Prostate gland (tissue), 2 donors: ENCODE data around the gene TNS4.
"Not testable (repeated sequence)": the region's sequence is repeated elsewhere in the genome, so short reads cannot be mapped to it uniquely, and the experiment has no call there.

Experiments
- CTCF ChIP-seq, 4 experiments: fragments of 200-600 bp in 2 of 4; fragments of 450-650 bp in 2 of 4; sonication (generic) in 2 of 4; IDR thresholded peaks; 1 replicate in 3 of 4; 2 replicates in 1 of 4; pipeline ENCODE4 v1.5.1; 2016 to 2019; ENCODE audit warnings: antibody characterized with exemption in 4 of 4, mild to moderate bottlenecking in 2 of 4, moderate library complexity in 2 of 4
- POLR2AphosphoS5 ChIP-seq: sonication (generic); formaldehyde crosslinking; IDR thresholded peaks from one replicate; pipeline ENCODE4 v1.6.1; 2017; ENCODE audit warnings: antibody characterized with exemption

GRCh38 chr17:40546497-40546896, 45.1 kb upstream of the TNS4 start:
- TF ChIP-seq POLR2AphosphoS5; CTCF (IDR thresholded peaks at IDR 0.05): not testable (repeated sequence)
